H1 (cell line): ENCODE results near the gene KRTAP3-2. TPM values are rescaled to one million over a fixed set of nuclear protein-coding genes. Genes with fewer than 3 reads are reported as not detected.

Experiments
- CREB1 ChIP-seq: IDR thresholded peaks from 2 replicates; pipeline ENCODE4 v1.6.1; 2012; ENCODE audit warnings: inconsistent platforms
- SP2 ChIP-seq: IDR thresholded peaks from 2 replicates; pipeline ENCODE4 v1.6.1; 2012; ENCODE audit warnings: mild to moderate bottlenecking, low read length, inconsistent platforms
- polyA plus RNA-seq, 7 experiments: library from polyadenylated mRNA; depleted of rRNA in 3 of 7; stranded (reverse) in 5 of 7; unstranded in 2 of 7; fragments of >200 nt in 5 of 7; fragments of 200-250 nt in 2 of 7; gene quantifications; 1 replicate in 5 of 7; 2 replicates in 1 of 7; 4 replicates in 1 of 7; pipeline versions ENCODE4 v1.2.1 to v1.2.3, GENCODE V29; 2011 to 2013; ENCODE audit warnings: missing spikeins in 2 of 7, mixed read lengths in 2 of 7
- total RNA-seq: library from RNA; stranded (reverse); fragmentation: NEBNext Ultra II Directional; extraction: Animal tissue kit (Norgen Biotek cat#: 25700); gene quantifications from 2 replicates; pipeline ENCODE4 v1.2.1, GENCODE V29; 2021
- TF ChIP-seq, protein P1 (sequence below): fragments of 300-600 bp; sonication (generic); IDR thresholded peaks from 2 replicates; pipeline ENCODE4 v1.7.1; 2012; ENCODE audit warnings: low read length, moderate library complexity, mild to moderate bottlenecking, inconsistent platforms; ENCODE audit not compliant: insufficient replicate concordance

The KRTAP3-2 gene
- total and polyA plus RNA-seq, 2 of the 8 experiments (the other 6 are each of a cell fraction or from before 2014, with no cell fraction given) = not detected

DNA sequence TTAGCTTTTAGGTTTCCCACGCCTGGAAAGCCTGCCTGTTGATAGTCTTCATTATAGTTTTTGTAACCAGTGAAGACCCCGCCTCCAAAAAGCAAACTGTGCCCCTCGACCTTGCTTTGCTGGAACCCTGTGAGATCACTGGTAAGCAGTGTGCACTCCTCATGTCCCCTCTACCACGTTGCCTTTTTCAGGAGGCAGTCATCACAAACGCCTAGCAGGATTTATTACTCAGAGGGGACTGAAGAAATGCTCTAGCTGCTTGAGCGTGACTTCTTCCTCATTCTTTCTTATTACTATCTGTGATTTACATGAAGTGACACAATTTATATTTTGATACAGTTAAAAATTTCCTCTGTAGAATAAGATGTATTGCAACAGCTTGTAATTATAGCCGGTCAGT is 15.7 kb upstream of the KRTAP3-2 start (continued):
- TF ChIP-seq CREB1 (no peak), SP2 (no peak)
- TF ChIP-seq, protein P1, sequence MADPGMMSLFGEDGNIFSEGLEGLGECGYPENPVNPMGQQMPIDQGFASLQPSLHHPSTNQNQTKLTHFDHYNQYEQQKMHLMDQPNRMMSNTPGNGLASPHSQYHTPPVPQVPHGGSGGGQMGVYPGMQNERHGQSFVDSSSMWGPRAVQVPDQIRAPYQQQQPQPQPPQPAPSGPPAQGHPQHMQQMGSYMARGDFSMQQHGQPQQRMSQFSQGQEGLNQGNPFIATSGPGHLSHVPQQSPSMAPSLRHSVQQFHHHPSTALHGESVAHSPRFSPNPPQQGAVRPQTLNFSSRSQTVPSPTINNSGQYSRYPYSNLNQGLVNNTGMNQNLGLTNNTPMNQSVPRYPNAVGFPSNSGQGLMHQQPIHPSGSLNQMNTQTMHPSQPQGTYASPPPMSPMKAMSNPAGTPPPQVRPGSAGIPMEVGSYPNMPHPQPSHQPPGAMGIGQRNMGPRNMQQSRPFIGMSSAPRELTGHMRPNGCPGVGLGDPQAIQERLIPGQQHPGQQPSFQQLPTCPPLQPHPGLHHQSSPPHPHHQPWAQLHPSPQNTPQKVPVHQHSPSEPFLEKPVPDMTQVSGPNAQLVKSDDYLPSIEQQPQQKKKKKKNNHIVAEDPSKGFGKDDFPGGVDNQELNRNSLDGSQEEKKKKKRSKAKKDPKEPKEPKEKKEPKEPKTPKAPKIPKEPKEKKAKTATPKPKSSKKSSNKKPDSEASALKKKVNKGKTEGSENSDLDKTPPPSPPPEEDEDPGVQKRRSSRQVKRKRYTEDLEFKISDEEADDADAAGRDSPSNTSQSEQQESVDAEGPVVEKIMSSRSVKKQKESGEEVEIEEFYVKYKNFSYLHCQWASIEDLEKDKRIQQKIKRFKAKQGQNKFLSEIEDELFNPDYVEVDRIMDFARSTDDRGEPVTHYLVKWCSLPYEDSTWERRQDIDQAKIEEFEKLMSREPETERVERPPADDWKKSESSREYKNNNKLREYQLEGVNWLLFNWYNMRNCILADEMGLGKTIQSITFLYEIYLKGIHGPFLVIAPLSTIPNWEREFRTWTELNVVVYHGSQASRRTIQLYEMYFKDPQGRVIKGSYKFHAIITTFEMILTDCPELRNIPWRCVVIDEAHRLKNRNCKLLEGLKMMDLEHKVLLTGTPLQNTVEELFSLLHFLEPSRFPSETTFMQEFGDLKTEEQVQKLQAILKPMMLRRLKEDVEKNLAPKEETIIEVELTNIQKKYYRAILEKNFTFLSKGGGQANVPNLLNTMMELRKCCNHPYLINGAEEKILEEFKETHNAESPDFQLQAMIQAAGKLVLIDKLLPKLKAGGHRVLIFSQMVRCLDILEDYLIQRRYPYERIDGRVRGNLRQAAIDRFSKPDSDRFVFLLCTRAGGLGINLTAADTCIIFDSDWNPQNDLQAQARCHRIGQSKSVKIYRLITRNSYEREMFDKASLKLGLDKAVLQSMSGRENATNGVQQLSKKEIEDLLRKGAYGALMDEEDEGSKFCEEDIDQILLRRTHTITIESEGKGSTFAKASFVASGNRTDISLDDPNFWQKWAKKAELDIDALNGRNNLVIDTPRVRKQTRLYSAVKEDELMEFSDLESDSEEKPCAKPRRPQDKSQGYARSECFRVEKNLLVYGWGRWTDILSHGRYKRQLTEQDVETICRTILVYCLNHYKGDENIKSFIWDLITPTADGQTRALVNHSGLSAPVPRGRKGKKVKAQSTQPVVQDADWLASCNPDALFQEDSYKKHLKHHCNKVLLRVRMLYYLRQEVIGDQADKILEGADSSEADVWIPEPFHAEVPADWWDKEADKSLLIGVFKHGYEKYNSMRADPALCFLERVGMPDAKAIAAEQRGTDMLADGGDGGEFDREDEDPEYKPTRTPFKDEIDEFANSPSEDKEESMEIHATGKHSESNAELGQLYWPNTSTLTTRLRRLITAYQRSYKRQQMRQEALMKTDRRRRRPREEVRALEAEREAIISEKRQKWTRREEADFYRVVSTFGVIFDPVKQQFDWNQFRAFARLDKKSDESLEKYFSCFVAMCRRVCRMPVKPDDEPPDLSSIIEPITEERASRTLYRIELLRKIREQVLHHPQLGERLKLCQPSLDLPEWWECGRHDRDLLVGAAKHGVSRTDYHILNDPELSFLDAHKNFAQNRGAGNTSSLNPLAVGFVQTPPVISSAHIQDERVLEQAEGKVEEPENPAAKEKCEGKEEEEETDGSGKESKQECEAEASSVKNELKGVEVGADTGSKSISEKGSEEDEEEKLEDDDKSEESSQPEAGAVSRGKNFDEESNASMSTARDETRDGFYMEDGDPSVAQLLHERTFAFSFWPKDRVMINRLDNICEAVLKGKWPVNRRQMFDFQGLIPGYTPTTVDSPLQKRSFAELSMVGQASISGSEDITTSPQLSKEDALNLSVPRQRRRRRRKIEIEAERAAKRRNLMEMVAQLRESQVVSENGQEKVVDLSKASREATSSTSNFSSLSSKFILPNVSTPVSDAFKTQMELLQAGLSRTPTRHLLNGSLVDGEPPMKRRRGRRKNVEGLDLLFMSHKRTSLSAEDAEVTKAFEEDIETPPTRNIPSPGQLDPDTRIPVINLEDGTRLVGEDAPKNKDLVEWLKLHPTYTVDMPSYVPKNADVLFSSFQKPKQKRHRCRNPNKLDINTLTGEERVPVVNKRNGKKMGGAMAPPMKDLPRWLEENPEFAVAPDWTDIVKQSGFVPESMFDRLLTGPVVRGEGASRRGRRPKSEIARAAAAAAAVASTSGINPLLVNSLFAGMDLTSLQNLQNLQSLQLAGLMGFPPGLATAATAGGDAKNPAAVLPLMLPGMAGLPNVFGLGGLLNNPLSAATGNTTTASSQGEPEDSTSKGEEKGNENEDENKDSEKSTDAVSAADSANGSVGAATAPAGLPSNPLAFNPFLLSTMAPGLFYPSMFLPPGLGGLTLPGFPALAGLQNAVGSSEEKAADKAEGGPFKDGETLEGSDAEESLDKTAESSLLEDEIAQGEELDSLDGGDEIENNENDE = no peak
